ENCODE results near the gene PCDHB14. TPM values are rescaled to one million over a fixed set of nuclear protein-coding genes. Genes with fewer than 3 reads are reported as not detected.

The PCDHB14 gene
- total and polyA plus RNA-seq, 8 donors: 2.6 to 11.1 (median 9.6) TPM

- TF ChIP-seq, protein P1, sequence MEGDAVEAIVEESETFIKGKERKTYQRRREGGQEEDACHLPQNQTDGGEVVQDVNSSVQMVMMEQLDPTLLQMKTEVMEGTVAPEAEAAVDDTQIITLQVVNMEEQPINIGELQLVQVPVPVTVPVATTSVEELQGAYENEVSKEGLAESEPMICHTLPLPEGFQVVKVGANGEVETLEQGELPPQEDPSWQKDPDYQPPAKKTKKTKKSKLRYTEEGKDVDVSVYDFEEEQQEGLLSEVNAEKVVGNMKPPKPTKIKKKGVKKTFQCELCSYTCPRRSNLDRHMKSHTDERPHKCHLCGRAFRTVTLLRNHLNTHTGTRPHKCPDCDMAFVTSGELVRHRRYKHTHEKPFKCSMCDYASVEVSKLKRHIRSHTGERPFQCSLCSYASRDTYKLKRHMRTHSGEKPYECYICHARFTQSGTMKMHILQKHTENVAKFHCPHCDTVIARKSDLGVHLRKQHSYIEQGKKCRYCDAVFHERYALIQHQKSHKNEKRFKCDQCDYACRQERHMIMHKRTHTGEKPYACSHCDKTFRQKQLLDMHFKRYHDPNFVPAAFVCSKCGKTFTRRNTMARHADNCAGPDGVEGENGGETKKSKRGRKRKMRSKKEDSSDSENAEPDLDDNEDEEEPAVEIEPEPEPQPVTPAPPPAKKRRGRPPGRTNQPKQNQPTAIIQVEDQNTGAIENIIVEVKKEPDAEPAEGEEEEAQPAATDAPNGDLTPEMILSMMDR (IDR thresholded peaks at IDR 0.05): no peak
- no peak for ATAC-seq
- no peak for DNase-seq
- no peaks in the 10 kb centered on the region for H3K4me1 ChIP-seq
- intact Hi-C loops (cut with DNase I): no loop called here
- H3K36me3 ChIP-seq: no peaks in the 10 kb centered on the region
- no peak overlapping the region for H3K27ac ChIP-seq
- no peak overlapping the region for H3K4me3 ChIP-seq
- peaks cover 0 to 99% of the 10 kb centered on the region in 2 donors for H3K9me3 ChIP-seq
- H3K27me3 ChIP-seq: no peaks in the 10 kb centered on the region
Measured at GRCh38 chr5:141250576-141250975, 27.4 kb downstream of the PCDHB14 start.

GRCh38 chr5:141258464-141258863 lies 35.3 kb downstream of the PCDHB14 start:
- no peak overlapping the region for H3K27ac ChIP-seq
- no peaks in the 10 kb centered on the region for H3K4me1 ChIP-seq
- H3K27me3 ChIP-seq: no peaks in the 10 kb centered on the region
- intact Hi-C loops (cut with DNase I): no loop called here
- DNase-seq (no peak), ATAC-seq (no peak)
- H3K36me3 ChIP-seq: peaks cover 0 to 3% of the 10 kb centered on the region in 2 donors
- TF ChIP-seq, protein P1 (IDR thresholded peaks at IDR 0.05): no peak
- H3K9me3 ChIP-seq: peaks cover 9 to 100% of the 10 kb centered on the region in 2 donors
- H3K4me3 ChIP-seq: no peak overlapping the region

- intact Hi-C loops (cut with DNase I): no loop called here
- no peak for DNase-seq
- Histone ChIP-seq H3K4me1 (no peaks in the 10 kb centered on the region), H3K9me3 (peaks cover 9 to 100% of the 10 kb centered on the region in 2 donors), H3K27me3 (no peaks in the 10 kb centered on the region), H3K27ac (no peak overlapping the region), H3K4me3 (no peak overlapping the region), H3K36me3 (peaks cover 0 to 8% of the 10 kb centered on the region in 2 donors)
- ATAC-seq: no peak
- TF ChIP-seq, protein P1 (IDR thresholded peaks at IDR 0.05): no peak
Measured at GRCh38 chr5:141258948-141259347, 35.8 kb downstream of the PCDHB14 start.

DNA sequence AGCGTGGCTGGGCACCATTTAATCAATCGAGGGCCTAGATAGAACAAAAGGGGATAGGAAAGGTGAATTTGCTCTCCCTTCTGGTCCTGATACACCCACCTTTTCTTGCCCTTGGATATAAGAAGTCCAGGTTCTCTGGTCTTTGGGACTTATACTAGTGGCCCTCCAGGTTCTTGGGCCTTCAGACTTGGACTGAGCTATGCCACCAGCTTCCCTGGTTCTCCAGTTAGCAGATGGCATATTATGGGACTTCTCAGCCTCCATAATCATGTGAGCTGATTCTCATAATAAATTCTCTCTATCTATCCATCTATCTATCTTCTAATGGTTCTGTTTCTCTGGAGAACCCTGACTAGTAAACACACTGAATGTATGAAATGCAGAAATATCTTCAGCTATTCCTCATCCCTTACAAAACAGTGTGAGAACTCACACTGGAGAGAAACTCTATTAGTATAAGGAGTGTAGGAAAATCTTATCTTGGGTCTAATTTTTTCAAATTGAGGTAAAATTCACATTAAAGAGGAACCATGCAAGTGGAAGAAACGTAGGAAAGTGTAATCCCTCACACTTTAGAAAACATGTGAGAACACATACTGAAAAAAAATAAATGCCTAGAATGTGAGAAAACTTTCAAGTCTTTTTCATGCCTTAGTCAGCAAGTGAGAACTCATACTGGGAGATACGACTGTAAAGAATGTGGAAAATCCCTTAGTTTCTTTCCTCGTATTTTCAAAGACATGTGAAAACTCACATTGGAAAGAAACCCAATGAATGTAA lies 37.5 kb downstream of the PCDHB14 start:
- ATAC-seq: no peak
- H3K27ac ChIP-seq: no peak overlapping the region
- H3K9me3 ChIP-seq: peaks cover 9 to 100% of the 10 kb centered on the region in 2 donors
- no peaks in the 10 kb centered on the region for H3K4me1 ChIP-seq
- H3K36me3 ChIP-seq: peaks cover 0 to 19% of the 10 kb centered on the region in 2 donors
- H3K4me3 ChIP-seq: no peak overlapping the region
- DNase-seq: no peak
- intact Hi-C loops (cut with DNase I): no loop called here
- TF ChIP-seq, protein P1 (IDR thresholded peaks at IDR 0.05): no peak
- H3K27me3 ChIP-seq: no peaks in the 10 kb centered on the region

GRCh38 chr5:141261238-141261546 lies 38.0 kb downstream of the PCDHB14 start:
- no peak for DNase-seq
- ATAC-seq: no peak
- H3K4me3 ChIP-seq: no peak overlapping the region
- TF ChIP-seq, protein P1 (IDR thresholded peaks at IDR 0.05): no peak
- no peak overlapping the region for H3K27ac ChIP-seq
- H3K27me3 ChIP-seq: no peaks in the 10 kb centered on the region
- peaks cover 0 to 22% of the 10 kb centered on the region in 2 donors for H3K36me3 ChIP-seq
- peaks cover 9 to 100% of the 10 kb centered on the region in 2 donors for H3K9me3 ChIP-seq
- H3K4me1 ChIP-seq: no peaks in the 10 kb centered on the region
- intact Hi-C loops (cut with DNase I): no loop called here

Measured in left lung (tissue), 10 donors.